ENCODE measurements around the gene TSGA10. TPM values are rescaled to one million over a fixed set of nuclear protein-coding genes. Genes with fewer than 3 reads are reported as not detected.

TSGA10 gene
- total RNA-seq, 1 donor, result 14.7 TPM

- Histone ChIP-seq H3K27me3 (ENCODE audit: insufficient read depth, low read length) (no peaks in the 10 kb centered on the region), H3K4me1 (ENCODE audit: insufficient read depth, low read length) (no peaks in the 10 kb centered on the region), H3K4me3 (ENCODE audit: low read length) (no peak overlapping the region), H3K9me3 (ENCODE audit: low read depth, low read length) (no peaks in the 10 kb centered on the region)
Measured at GRCh38 chr2:99127981-99128380, 26.8 kb downstream of the TSGA10 start.

- Histone ChIP-seq H3K4me3 (ENCODE audit: low read length) (no peak overlapping the region), H3K9me3 (ENCODE audit: low read depth, low read length) (no peaks in the 10 kb centered on the region), H3K4me1 (ENCODE audit: insufficient read depth, low read length) (no peaks in the 10 kb centered on the region), H3K27me3 (ENCODE audit: insufficient read depth, low read length) (no peaks in the 10 kb centered on the region)
Measured at GRCh38 chr2:99112617-99113016, 42.1 kb downstream of the TSGA10 start.

GRCh38 chr2:99111945-99112344, 42.8 kb downstream of the TSGA10 start:
- Histone ChIP-seq H3K9me3 (ENCODE audit: low read depth, low read length) (no peaks in the 10 kb centered on the region), H3K4me1 (ENCODE audit: insufficient read depth, low read length) (peaks cover 2% of the 10 kb centered on the region), H3K27me3 (ENCODE audit: insufficient read depth, low read length) (no peaks in the 10 kb centered on the region), H3K4me3 (ENCODE audit: low read length) (no peak overlapping the region)

GRCh38 chr2:99111236-99111635, 43.5 kb downstream of the TSGA10 start:
- peaks cover 9% of the 10 kb centered on the region for H3K4me1 ChIP-seq (ENCODE audit: insufficient read depth, low read length)
- no peaks in the 10 kb centered on the region for H3K27me3 ChIP-seq (ENCODE audit: insufficient read depth, low read length)
- H3K4me3 ChIP-seq (ENCODE audit: low read length), result no peak overlapping the region
- H3K9me3 ChIP-seq (ENCODE audit: low read depth, low read length), result no peaks in the 10 kb centered on the region

GRCh38 chr2:99106913-99107312, 47.8 kb downstream of the TSGA10 start:
- Histone ChIP-seq H3K9me3 (ENCODE audit: low read depth, low read length) (no peaks in the 10 kb centered on the region), H3K4me1 (ENCODE audit: insufficient read depth, low read length) (peaks cover 12% of the 10 kb centered on the region), H3K4me3 (ENCODE audit: low read length) (no peak overlapping the region), H3K27me3 (ENCODE audit: insufficient read depth, low read length) (no peaks in the 10 kb centered on the region)

- Histone ChIP-seq H3K4me3 (ENCODE audit: low read length) (no peak overlapping the region), H3K27me3 (ENCODE audit: insufficient read depth, low read length) (no peaks in the 10 kb centered on the region), H3K9me3 (ENCODE audit: low read depth, low read length) (no peaks in the 10 kb centered on the region), H3K4me1 (ENCODE audit: insufficient read depth, low read length) (peaks cover 12% of the 10 kb centered on the region)
Measured at GRCh38 chr2:99104006-99104405, 50.7 kb downstream of the TSGA10 start.

- peaks cover 8% of the 10 kb centered on the region for H3K4me1 ChIP-seq (ENCODE audit: insufficient read depth, low read length)
- H3K4me3 ChIP-seq (ENCODE audit: low read length), result no peak overlapping the region
- H3K9me3 ChIP-seq (ENCODE audit: low read depth, low read length), result no peaks in the 10 kb centered on the region
- no peaks in the 10 kb centered on the region for H3K27me3 ChIP-seq (ENCODE audit: insufficient read depth, low read length)
Measured at GRCh38 chr2:99101697-99102096, 53.0 kb downstream of the TSGA10 start.

- no peak overlapping the region for H3K4me3 ChIP-seq (ENCODE audit: low read length)
- peaks cover 4% of the 10 kb centered on the region for H3K9me3 ChIP-seq (ENCODE audit: low read depth, low read length)
- H3K4me1 ChIP-seq (ENCODE audit: insufficient read depth, low read length), result no peaks in the 10 kb centered on the region
Measured at GRCh38 chr2:99096728-99097127, 58.0 kb downstream of the TSGA10 start.

GRCh38 chr2:99088017-99088416, 66.7 kb downstream of the TSGA10 start:
- Histone ChIP-seq H3K27me3 (ENCODE audit: insufficient read depth, low read length) (no peaks in the 10 kb centered on the region), H3K4me3 (ENCODE audit: low read length) (no peak overlapping the region), H3K9me3 (ENCODE audit: low read depth, low read length) (no peaks in the 10 kb centered on the region), H3K4me1 (ENCODE audit: insufficient read depth, low read length) (no peaks in the 10 kb centered on the region)

More at GRCh38 chr2:99096728-99097127, 58.0 kb downstream of the TSGA10 start:
- no peaks in the 10 kb centered on the region for H3K27me3 ChIP-seq (ENCODE audit: insufficient read depth, low read length)

- no peak overlapping the region for H3K4me3 ChIP-seq (ENCODE audit: low read length)
- no peaks in the 10 kb centered on the region for H3K9me3 ChIP-seq (ENCODE audit: low read depth, low read length)
- H3K4me1 ChIP-seq (ENCODE audit: insufficient read depth, low read length), result no peaks in the 10 kb centered on the region
- no peaks in the 10 kb centered on the region for H3K27me3 ChIP-seq (ENCODE audit: insufficient read depth, low read length)
Measured at GRCh38 chr2:99086385-99086784, 68.4 kb downstream of the TSGA10 start.

GRCh38 chr2:99085421-99085820, 69.3 kb downstream of the TSGA10 start:
- Histone ChIP-seq H3K27me3 (ENCODE audit: insufficient read depth, low read length) (no peaks in the 10 kb centered on the region), H3K4me3 (ENCODE audit: low read length) (no peak overlapping the region), H3K4me1 (ENCODE audit: insufficient read depth, low read length) (no peaks in the 10 kb centered on the region), H3K9me3 (ENCODE audit: low read depth, low read length) (no peaks in the 10 kb centered on the region)

- Histone ChIP-seq H3K27me3 (ENCODE audit: insufficient read depth, low read length) (no peaks in the 10 kb centered on the region), H3K9me3 (ENCODE audit: low read depth, low read length) (no peaks in the 10 kb centered on the region), H3K4me1 (ENCODE audit: insufficient read depth, low read length) (no peaks in the 10 kb centered on the region), H3K4me3 (ENCODE audit: low read length) (no peak overlapping the region)
Measured at GRCh38 chr2:99084256-99084655, 70.5 kb downstream of the TSGA10 start.

GRCh38 chr2:99081891-99082290, 72.9 kb downstream of the TSGA10 start:
- Histone ChIP-seq H3K9me3 (ENCODE audit: low read depth, low read length) (no peaks in the 10 kb centered on the region), H3K27me3 (ENCODE audit: insufficient read depth, low read length) (no peaks in the 10 kb centered on the region), H3K4me1 (ENCODE audit: insufficient read depth, low read length) (no peaks in the 10 kb centered on the region), H3K4me3 (ENCODE audit: low read length) (no peak overlapping the region)

- H3K9me3 ChIP-seq (ENCODE audit: low read depth, low read length), result no peaks in the 10 kb centered on the region
- no peaks in the 10 kb centered on the region for H3K4me1 ChIP-seq (ENCODE audit: insufficient read depth, low read length)
- H3K4me3 ChIP-seq (ENCODE audit: low read length), result no peak overlapping the region
- H3K27me3 ChIP-seq (ENCODE audit: insufficient read depth, low read length), result no peaks in the 10 kb centered on the region
Measured at GRCh38 chr2:99079226-99079625, 75.5 kb downstream of the TSGA10 start.

- H3K27me3 ChIP-seq (ENCODE audit: insufficient read depth, low read length), result no peaks in the 10 kb centered on the region
- H3K4me3 ChIP-seq (ENCODE audit: low read length), result no peak overlapping the region
- H3K9me3 ChIP-seq (ENCODE audit: low read depth, low read length), result no peaks in the 10 kb centered on the region
- no peaks in the 10 kb centered on the region for H3K4me1 ChIP-seq (ENCODE audit: insufficient read depth, low read length)
Measured at GRCh38 chr2:99072551-99072950, 82.2 kb downstream of the TSGA10 start.

- H3K4me1 ChIP-seq (ENCODE audit: insufficient read depth, low read length), result peaks cover 6% of the 10 kb centered on the region
- H3K27me3 ChIP-seq (ENCODE audit: insufficient read depth, low read length), result no peaks in the 10 kb centered on the region
- H3K9me3 ChIP-seq (ENCODE audit: low read depth, low read length), result no peaks in the 10 kb centered on the region
Measured at GRCh38 chr2:99067871-99068625, 86.7 kb downstream of the TSGA10 start.

More at GRCh38 chr2:99067871-99068625, 86.7 kb downstream of the TSGA10 start:
- no peak overlapping the region for H3K4me3 ChIP-seq (ENCODE audit: low read length)

Measured in mononuclear cell (primary cell).